Activated T-cell treated with anti-CD3 and anti-CD28 coated beads, Interleukin-2, amount 50 U/mL, for 24 hours (primary cell): ENCODE measurements around the gene COA8.

Experiments used
- DNase-seq: peaks from one replicate; pipeline ENCODE4 v3.0.0-alpha.2; 2020
- H3K27ac Mint-ChIP-seq: 2 replicates; pipeline ENCODE4 v1.8.0; 2020; ENCODE audit warnings: mild to moderate bottlenecking, mixed read lengths
- H3K27me3 Mint-ChIP-seq: 2 replicates; pipeline ENCODE4 v1.8.0; 2020; ENCODE audit warnings: mixed read lengths
- H3K36me3 Mint-ChIP-seq: 2 replicates; pipeline ENCODE4 v1.8.0; 2020; ENCODE audit warnings: low read depth, mixed read lengths
- H3K4me1 Mint-ChIP-seq: 2 replicates; pipeline ENCODE4 v1.8.0; 2020; ENCODE audit warnings: low read depth, mixed read lengths
- H3K4me3 Mint-ChIP-seq: 2 replicates; pipeline ENCODE4 v1.8.0; 2020; ENCODE audit warnings: mild to moderate bottlenecking, moderate library complexity, mixed read lengths
- H3K9me3 Mint-ChIP-seq: 2 replicates; pipeline ENCODE4 v1.8.0; 2020; ENCODE audit warnings: mixed read lengths

The COA8 gene

GRCh38 chr14:103562429-103563225, at the start of gene COA8, which contains the start of gene BAG5:
Gene COA8 (plus strand): TSS chr14:103562960. CDS start chr14:103563002, 42 bp downstream.
Gene BAG5 (minus strand): TSS chr14:103562657. CDS start chr14:103561164, 1,493 bp downstream.
- H3K4me1 Mint-ChIP-seq, result peaks cover 65% of the 10 kb centered on the region
- peak; percentile 94 for DNase-seq
- H3K27me3 Mint-ChIP-seq, result no peaks in the 10 kb centered on the region
- H3K9me3 Mint-ChIP-seq, result no peaks in the 10 kb centered on the region
- H3K4me3 Mint-ChIP-seq, result peak within 1 kb of the TSS; percentile 95
- peak within 1 kb of the TSS; percentile 94 for H3K27ac Mint-ChIP-seq
- H3K36me3 Mint-ChIP-seq, result peaks cover 64% of the 10 kb centered on the region

- H3K27me3 Mint-ChIP-seq, result peaks cover 10% of the 10 kb centered on the region
- H3K4me1 Mint-ChIP-seq, result peaks cover 8% of the 10 kb centered on the region
- H3K9me3 Mint-ChIP-seq, result no peaks in the 10 kb centered on the region
- H3K36me3 Mint-ChIP-seq, result peaks cover 33% of the 10 kb centered on the region
- H3K27ac Mint-ChIP-seq, result no peak overlapping the region
- DNase-seq, result no peak
- no peak overlapping the region for H3K4me3 Mint-ChIP-seq
These were observed 48.0 kb upstream of the COA8 start for GRCh38 chr14:103514596-103515421.

- Mint-ChIP-seq H3K27ac (no peak overlapping the region), H3K4me3 (no peak overlapping the region), H3K4me1 (peaks cover 9% of the 10 kb centered on the region), H3K27me3 (peaks cover 14% of the 10 kb centered on the region), H3K36me3 (peaks cover 15% of the 10 kb centered on the region), H3K9me3 (no peaks in the 10 kb centered on the region)
- DNase-seq, result no peak
These were observed 46.2 kb upstream of the COA8 start for GRCh38 chr14:103516426-103517173.

- H3K27me3 Mint-ChIP-seq, result peaks cover 14% of the 10 kb centered on the region
- H3K4me1 Mint-ChIP-seq, result peaks cover 10% of the 10 kb centered on the region
- peaks cover 12% of the 10 kb centered on the region for H3K36me3 Mint-ChIP-seq
- H3K4me3 Mint-ChIP-seq, result no peak overlapping the region
- DNase-seq, result no peak
- H3K9me3 Mint-ChIP-seq, result no peaks in the 10 kb centered on the region
- H3K27ac Mint-ChIP-seq, result no peak overlapping the region
These were observed 45.6 kb upstream of the COA8 start for GRCh38 chr14:103517174-103517566.

- no peak overlapping the region for H3K4me3 Mint-ChIP-seq
- no peak for DNase-seq
- H3K27me3 Mint-ChIP-seq, result peaks cover 14% of the 10 kb centered on the region
- no peaks in the 10 kb centered on the region for H3K9me3 Mint-ChIP-seq
- H3K27ac Mint-ChIP-seq, result no peak overlapping the region
- peaks cover 6% of the 10 kb centered on the region for H3K36me3 Mint-ChIP-seq
- peaks cover 11% of the 10 kb centered on the region for H3K4me1 Mint-ChIP-seq
These were observed 44.9 kb upstream of the COA8 start for GRCh38 chr14:103517721-103518421.

- Mint-ChIP-seq H3K27ac (no peak overlapping the region), H3K27me3 (peaks cover 18% of the 10 kb centered on the region), H3K36me3 (peaks cover 4% of the 10 kb centered on the region), H3K4me3 (no peak overlapping the region), H3K9me3 (no peaks in the 10 kb centered on the region), H3K4me1 (peaks cover 11% of the 10 kb centered on the region)
- DNase-seq, result peak; percentile 74
These were observed 44.2 kb upstream of the COA8 start for GRCh38 chr14:103518422-103519042.

GRCh38 chr14:103519043-103519836, 43.5 kb upstream of the COA8 start:
- peaks cover 4% of the 10 kb centered on the region for H3K36me3 Mint-ChIP-seq
- peak overlapping the region; percentile 26 for H3K27ac Mint-ChIP-seq
- H3K9me3 Mint-ChIP-seq, result no peaks in the 10 kb centered on the region
- H3K4me1 Mint-ChIP-seq, result peaks cover 11% of the 10 kb centered on the region
- peaks cover 25% of the 10 kb centered on the region for H3K27me3 Mint-ChIP-seq
- H3K4me3 Mint-ChIP-seq, result peak overlapping the region; percentile 31
- DNase-seq, result no peak

- H3K4me1 Mint-ChIP-seq, result peaks cover 11% of the 10 kb centered on the region
- peak overlapping the region; percentile 42 for H3K4me3 Mint-ChIP-seq
- no peaks in the 10 kb centered on the region for H3K36me3 Mint-ChIP-seq
- peaks cover 26% of the 10 kb centered on the region for H3K27me3 Mint-ChIP-seq
- no peaks in the 10 kb centered on the region for H3K9me3 Mint-ChIP-seq
- DNase-seq, result no peak
- peak overlapping the region; percentile 26 for H3K27ac Mint-ChIP-seq
These were observed 42.9 kb upstream of the COA8 start for GRCh38 chr14:103519837-103520212.

GRCh38 chr14:103520269-103520656, 42.5 kb upstream of the COA8 start:
- DNase-seq, result no peak
- Mint-ChIP-seq H3K4me3 (peak overlapping the region; percentile 42), H3K4me1 (peaks cover 11% of the 10 kb centered on the region), H3K9me3 (no peaks in the 10 kb centered on the region), H3K27ac (no peak overlapping the region), H3K27me3 (peaks cover 26% of the 10 kb centered on the region), H3K36me3 (no peaks in the 10 kb centered on the region)

- Mint-ChIP-seq H3K9me3 (no peaks in the 10 kb centered on the region), H3K27ac (no peak overlapping the region), H3K36me3 (no peaks in the 10 kb centered on the region), H3K4me3 (peak overlapping the region; percentile 47), H3K27me3 (peaks cover 26% of the 10 kb centered on the region), H3K4me1 (peaks cover 11% of the 10 kb centered on the region)
- DNase-seq, result peak; percentile 72
These were observed 41.9 kb upstream of the COA8 start for GRCh38 chr14:103520657-103521437.

- Mint-ChIP-seq H3K36me3 (no peaks in the 10 kb centered on the region), H3K4me1 (peaks cover 11% of the 10 kb centered on the region), H3K27ac (no peak overlapping the region), H3K4me3 (peak overlapping the region; percentile 47), H3K27me3 (peaks cover 26% of the 10 kb centered on the region), H3K9me3 (no peaks in the 10 kb centered on the region)
- no peak for DNase-seq
These were observed 41.3 kb upstream of the COA8 start for GRCh38 chr14:103521438-103521950.

GRCh38 chr14:103521951-103522563, 40.7 kb upstream of the COA8 start:
- Mint-ChIP-seq H3K4me3 (peak overlapping the region; percentile 36), H3K27ac (peak overlapping the region; percentile 18), H3K36me3 (no peaks in the 10 kb centered on the region), H3K4me1 (peaks cover 12% of the 10 kb centered on the region), H3K9me3 (no peaks in the 10 kb centered on the region), H3K27me3 (peaks cover 26% of the 10 kb centered on the region)
- no peak for DNase-seq
